ENCODE measurements around the gene CDH13.

DNA sequence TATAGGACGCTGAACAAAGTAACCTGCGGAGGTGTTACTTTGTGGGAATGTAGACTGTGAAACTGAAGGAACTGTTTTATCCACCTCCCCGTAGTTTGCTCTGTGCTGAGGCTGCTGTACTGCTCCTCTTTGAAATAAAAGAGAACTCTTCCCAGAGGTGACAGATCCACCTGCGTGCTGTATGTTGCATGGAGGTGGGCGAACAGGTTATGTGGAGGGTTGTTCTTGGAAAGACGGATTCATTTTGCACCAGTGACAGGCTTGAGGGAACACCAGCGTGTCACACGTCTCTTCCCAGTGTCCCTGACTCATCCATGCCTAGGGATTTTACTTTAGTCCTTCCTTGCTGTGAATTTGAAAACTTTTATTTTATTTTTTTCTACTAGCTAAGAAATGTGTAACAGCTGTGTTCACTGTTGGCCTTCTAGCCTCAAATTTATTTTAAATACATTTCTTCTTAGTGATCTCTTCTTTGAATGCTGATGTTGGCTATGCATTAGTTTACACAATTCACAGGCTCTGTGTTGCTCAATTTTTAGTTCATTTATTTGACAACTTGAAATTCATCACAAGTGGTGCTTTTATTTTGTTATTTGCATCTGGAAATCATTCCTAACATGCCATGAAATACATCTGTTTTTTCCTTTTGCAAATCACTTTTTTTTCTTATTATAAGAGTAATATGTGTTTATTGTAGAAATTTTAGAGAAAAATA, 512.4 kb downstream of the CDH13 start:
- TF ChIP-seq, protein P1, sequence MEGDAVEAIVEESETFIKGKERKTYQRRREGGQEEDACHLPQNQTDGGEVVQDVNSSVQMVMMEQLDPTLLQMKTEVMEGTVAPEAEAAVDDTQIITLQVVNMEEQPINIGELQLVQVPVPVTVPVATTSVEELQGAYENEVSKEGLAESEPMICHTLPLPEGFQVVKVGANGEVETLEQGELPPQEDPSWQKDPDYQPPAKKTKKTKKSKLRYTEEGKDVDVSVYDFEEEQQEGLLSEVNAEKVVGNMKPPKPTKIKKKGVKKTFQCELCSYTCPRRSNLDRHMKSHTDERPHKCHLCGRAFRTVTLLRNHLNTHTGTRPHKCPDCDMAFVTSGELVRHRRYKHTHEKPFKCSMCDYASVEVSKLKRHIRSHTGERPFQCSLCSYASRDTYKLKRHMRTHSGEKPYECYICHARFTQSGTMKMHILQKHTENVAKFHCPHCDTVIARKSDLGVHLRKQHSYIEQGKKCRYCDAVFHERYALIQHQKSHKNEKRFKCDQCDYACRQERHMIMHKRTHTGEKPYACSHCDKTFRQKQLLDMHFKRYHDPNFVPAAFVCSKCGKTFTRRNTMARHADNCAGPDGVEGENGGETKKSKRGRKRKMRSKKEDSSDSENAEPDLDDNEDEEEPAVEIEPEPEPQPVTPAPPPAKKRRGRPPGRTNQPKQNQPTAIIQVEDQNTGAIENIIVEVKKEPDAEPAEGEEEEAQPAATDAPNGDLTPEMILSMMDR (conservative IDR thresholded peaks at IDR 0.05; ENCODE audit: low read length), result no peak
- TF ChIP-seq EZH2phosphoT487 (IDR thresholded peaks at IDR 0.05; ENCODE audit: borderline replicate concordance, low read depth, low read length), result no peak

Data from OCI-LY7 (cell line).